GM23248 (cell line): ENCODE measurements around the gene NTN5. TPM values are rescaled to one million over a fixed set of nuclear protein-coding genes. Genes with fewer than 3 reads are reported as not detected.
"Not testable (repeated sequence)": the region's sequence is repeated elsewhere in the genome, so short reads cannot be mapped to it uniquely, and the experiment has no call there.

Experiments
- DNase-seq: peaks from one replicate; pipeline ENCODE4 v3.0.0-alpha.2; 2015
- H2AFZ ChIP-seq: fragments of 200-600 bp; sonication (generic); 2 replicates; pipeline ENCODE4 v1.6.1; 2016; ENCODE audit warnings: antibody characterized with exemption
- H3F3A ChIP-seq: fragments of 200-600 bp; sonication (generic); 2 replicates; pipeline ENCODE4 v1.6.1; 2016; ENCODE audit warnings: mild to moderate bottlenecking, antibody characterized with exemption, mixed run types; ENCODE audit not compliant: insufficient read depth
- H3K27ac ChIP-seq: fragments of 200-600 bp; sonication (generic); 2 replicates; pipeline ENCODE4 v1.5.1; 2016; ENCODE audit warnings: mild to moderate bottlenecking
- H3K27me3 ChIP-seq: fragments of 200-600 bp; sonication (generic); replicated peaks from 2 replicates; pipeline ENCODE4 v1.6.1; 2016; ENCODE audit warnings: mild to moderate bottlenecking; ENCODE audit not compliant: insufficient read depth
- H3K36me3 ChIP-seq: fragments of 200-600 bp; sonication (generic); 2 replicates; pipeline ENCODE4 v1.6.1; 2016; ENCODE audit warnings: low read depth, mild to moderate bottlenecking
- H3K4me1 ChIP-seq: fragments of 200-600 bp; sonication (generic); 2 replicates; pipeline ENCODE4 v1.6.1; 2016; ENCODE audit warnings: mild to moderate bottlenecking; ENCODE audit not compliant: insufficient read depth
- H3K4me2 ChIP-seq: fragments of 200-600 bp; sonication (generic); one replicate; pipeline ENCODE4 v1.6.1; 2016; ENCODE audit warnings: mild to moderate bottlenecking; ENCODE audit not compliant: unreplicated experiment
- H3K4me3 ChIP-seq: fragments of 200-600 bp; sonication (generic); 2 replicates; pipeline ENCODE4 v1.5.1; 2016; ENCODE audit warnings: mild to moderate bottlenecking
- H3K79me2 ChIP-seq: fragments of 200-600 bp; sonication (generic); 2 replicates; pipeline ENCODE4 v1.6.1; 2016; ENCODE audit warnings: mild to moderate bottlenecking; ENCODE audit not compliant: insufficient read depth
- H3K9ac ChIP-seq: fragments of 200-600 bp; sonication (generic); 2 replicates; pipeline ENCODE4 v1.6.1; 2016; ENCODE audit warnings: mild to moderate bottlenecking
- H3K9me2 ChIP-seq: fragments of 200-600 bp; sonication (generic); 2 replicates; pipeline ENCODE4 v1.6.1; 2016; ENCODE audit warnings: mixed run types, mild to moderate bottlenecking, moderate library complexity; ENCODE audit not compliant: insufficient read depth
- H3K9me3 ChIP-seq: fragments of 200-600 bp; sonication (generic); one replicate; pipeline ENCODE4 v1.6.1; 2017; ENCODE audit warnings: low read depth
- H4K20me1 ChIP-seq: fragments of 200-600 bp; sonication (generic); 2 replicates; pipeline ENCODE4 v1.6.0; 2016; ENCODE audit not compliant: insufficient read depth
- EZH2 ChIP-seq: fragments of 200-600 bp; sonication (generic); IDR thresholded peaks from 2 replicates; pipeline ENCODE4 v1.6.1; 2018; ENCODE audit warnings: antibody characterized with exemption, mild to moderate bottlenecking; ENCODE audit not compliant: insufficient read depth, poor library complexity, severe bottlenecking
- EZH2phosphoT487 ChIP-seq: fragments of 200-600 bp; sonication (generic); IDR thresholded peaks from 2 replicates; pipeline ENCODE4 v1.6.1; 2018; ENCODE audit warnings: antibody characterized with exemption, moderate library complexity, mild to moderate bottlenecking, low read depth; ENCODE audit not compliant: insufficient read depth
- WGBS, 2 experiments: methylation state at CpG; one replicate each; pipeline ENCODE4 v1.1.6; 2015 to 2017; ENCODE audit warnings: low lambda C conversion rate in 2 of 2, low coverage in 1 of 2; ENCODE audit errors: missing lambda C conversion rate in 2 of 2; 5-methylcytosine and 5-hydroxymethylcytosine counted together
- in situ Hi-C: fragments of 300-500 bp; cut with MboI; formaldehyde crosslinking; loops from 2 replicates; pipeline ENCODE4 v1.15.0; 2020
- polyA plus RNA-seq: library from polyadenylated mRNA; unstranded; fragments of >200 nt; fragmentation: Nextera tagmentation; extraction: Ambion mirVana; gene quantifications from 2 replicates; pipeline ENCODE4 v1.2.1, GENCODE V29; 2016
- total RNA-seq: library from RNA; depleted of rRNA; stranded (reverse); fragments of >200 nt; shearing (Covaris generic); gene quantifications from 2 replicates; pipeline ENCODE4 v1.2.3, GENCODE V29; 2014

NTN5 gene
- total and polyA plus RNA-seq, 2 experiments from 2014 or later = 0.32 TPM; not detected in 1

- 63 to 65% methylated on average over 35 of the region's 35 CpGs for WGBS, 2 experiments
- peak; percentile 84 for DNase-seq
- H2AFZ ChIP-seq = 0 out of 2 replicates have a peak overlapping the region, but pooled peaks have one; percentile 13
- no peaks in the 10 kb centered on the region for H3K79me2 ChIP-seq
- no peaks in the 10 kb centered on the region for H3K9me3 ChIP-seq
- TF ChIP-seq EZH2 = no peak
- no peak for TF ChIP-seq EZH2phosphoT487
- H3K27ac ChIP-seq = no peak overlapping the region
- H3K9ac ChIP-seq = no peak overlapping the region
- H4K20me1 ChIP-seq = no peaks in the 10 kb centered on the region
- no peak overlapping the region for H3K4me3 ChIP-seq
- H3K4me1 ChIP-seq = peaks cover 5% of the 10 kb centered on the region; the same call in 1 of the 2 replicates
- in situ Hi-C loops = no loop called here
- H3F3A ChIP-seq = peaks cover 18% of the 10 kb centered on the region
- H3K9me2 ChIP-seq = no peaks in the 10 kb centered on the region
- H3K4me2 ChIP-seq = peak overlapping the region; percentile 45
- H3K27me3 ChIP-seq = no peaks in the 10 kb centered on the region
- no peaks in the 10 kb centered on the region for H3K36me3 ChIP-seq
Measured at GRCh38 chr19:48660852-48661710, 11.7 kb downstream of the NTN5 start.

GRCh38 chr19:48659768-48660167 is 13.0 kb downstream of the NTN5 start:
- 77 to 79% methylated on average over 5 of the region's 5 CpGs for WGBS, 2 experiments

GRCh38 chr19:48658483-48658882 is 14.3 kb downstream of the NTN5 start:
- no peak for TF ChIP-seq EZH2phosphoT487
- TF ChIP-seq EZH2 = no peak
- Histone ChIP-seq H3K9me3 (no peaks in the 10 kb centered on the region), H3K4me3 (no peak overlapping the region), H3K27me3 (no peaks in the 10 kb centered on the region), H3K9me2 (no peaks in the 10 kb centered on the region), H3K36me3 (no peaks in the 10 kb centered on the region), H3K4me1 (peaks cover 5% of the 10 kb centered on the region; the same call in 1 of the 2 replicates), H4K20me1 (no peaks in the 10 kb centered on the region), H3F3A (peaks cover 18% of the 10 kb centered on the region), H3K4me2 (no peak overlapping the region), H3K27ac (no peak overlapping the region), H2AFZ (no peak overlapping the region), H3K79me2 (no peaks in the 10 kb centered on the region), H3K9ac (no peak overlapping the region)
- in situ Hi-C loops = no loop called here
- DNase-seq = no peak
- 92 to 96% methylated on average over 6 of the region's 6 CpGs for WGBS, 2 experiments

More at GRCh38 chr19:48659768-48660167, 13.0 kb downstream of the NTN5 start:
- peaks cover 5% of the 10 kb centered on the region; the same call in 1 of the 2 replicates for H3K4me1 ChIP-seq
- no peaks in the 10 kb centered on the region for H3K79me2 ChIP-seq
- H3K4me3 ChIP-seq = no peak overlapping the region
- H4K20me1 ChIP-seq = no peaks in the 10 kb centered on the region
- no peaks in the 10 kb centered on the region for H3K9me3 ChIP-seq
- TF ChIP-seq EZH2phosphoT487 (no peak), EZH2 (no peak)
- H2AFZ ChIP-seq = no peak overlapping the region
- H3F3A ChIP-seq = peaks cover 18% of the 10 kb centered on the region
- H3K9ac ChIP-seq = no peak overlapping the region
- H3K27me3 ChIP-seq = no peaks in the 10 kb centered on the region
- peak; percentile 43 for DNase-seq
- H3K4me2 ChIP-seq = no peak overlapping the region
- H3K9me2 ChIP-seq = no peaks in the 10 kb centered on the region
- in situ Hi-C loops = no loop called here
- H3K36me3 ChIP-seq = no peaks in the 10 kb centered on the region
- H3K27ac ChIP-seq = no peak overlapping the region

DNA sequence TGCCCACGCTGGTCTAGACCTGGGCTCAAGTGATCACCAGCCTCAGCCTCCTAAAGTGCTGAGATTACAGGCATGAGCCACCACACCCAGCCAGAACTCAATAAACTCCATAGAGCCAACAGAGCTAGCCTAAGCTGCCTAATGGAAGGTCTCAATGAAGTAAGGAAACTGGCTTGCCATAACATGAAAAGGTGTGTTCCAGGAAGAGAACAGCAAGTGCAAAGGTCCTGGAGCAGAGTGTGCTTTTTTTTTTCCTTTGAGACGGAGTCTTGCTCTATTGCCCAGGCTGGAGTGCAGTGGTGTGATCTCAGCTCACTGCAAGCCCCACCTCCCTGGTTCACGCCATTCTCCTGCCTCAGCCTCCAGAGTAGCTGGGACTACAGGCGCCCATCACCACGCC is 15.0 kb downstream of the NTN5 start:
- H3K36me3 ChIP-seq, H3K27me3 ChIP-seq, H3K27ac ChIP-seq, H3K79me2 ChIP-seq, H3K4me1 ChIP-seq, H4K20me1 ChIP-seq, H3K4me2 ChIP-seq, H3K9me2 ChIP-seq, in situ Hi-C loops, H3K9ac ChIP-seq, H3K9me3 ChIP-seq, H2AFZ ChIP-seq, DNase-seq, H3K4me3 ChIP-seq: not testable (repeated sequence)
- H3F3A ChIP-seq = peaks cover 18% of the 10 kb centered on the region
- 95 to 98% methylated on average over 5 of the region's 5 CpGs for WGBS, 2 experiments
